ENCODE results near the gene ARL15. TPM values are rescaled to one million over a fixed set of nuclear protein-coding genes. Genes with fewer than 3 reads are reported as not detected.

ARL15 gene
- total and polyA plus RNA-seq, 2 of the 4 experiments (the other 2 are of a cell fraction): 7.3 to 19.2 TPM

GRCh38 chr5:53974021-53974420, 336.4 kb downstream of the ARL15 start:
- TF ChIP-seq USF2 (IDR thresholded peaks at IDR 0.05; ENCODE audit: low read depth, low read length) (no peak), SMC3 (IDR thresholded peaks at IDR 0.05; ENCODE audit: low read depth, low read length) (no peak), RAD21 (IDR thresholded peaks at IDR 0.05; ENCODE audit: low read length) (no peak), CHD1 (IDR thresholded peaks at IDR 0.05; ENCODE audit: low read depth, low read length) (no peak)
- no peaks in the 10 kb centered on the region for H4K20me1 ChIP-seq (ENCODE audit: insufficient read depth, low read length)
- no peaks in the 10 kb centered on the region for H3K4me1 ChIP-seq (ENCODE audit: control insufficient read depth, insufficient read depth, low read length)
- ChIA-PET CTCF (no interaction called here), POLR2A (ENCODE audit: unreplicated experiment) (no interaction called here)
- intact Hi-C loops (cut with micrococcal nuclease) (no loop called here), in situ Hi-C loops (cut with MboI; ENCODE audit: low sequenced_read_pairs) (no loop called here), dilution Hi-C loops (cut with HindIII; ENCODE audit: low sequenced_read_pairs, unreplicated experiment) (no loop called here)
- H4K91ac ChIP-seq (ENCODE audit: insufficient read depth, low read depth, low read length): no peak overlapping the region
- no CpG with 5 or more reads among the region's 1 CpG for WGBS, 2 experiments (ENCODE audit: extremely low coverage in 2 of 2, insufficient read length in 1 of 2)
- H3K4me3 ChIP-seq (ENCODE audit: insufficient read depth, low read depth, low read length): no peak overlapping the region
- DNase-seq (no peak), ATAC-seq (ENCODE audit: low read depth) (no peak)
- no peak overlapping the region for H4K8ac ChIP-seq (ENCODE audit: low read depth in 2 of 2, low read length in 2 of 2)
- no peak overlapping the region for H3K56ac ChIP-seq (ENCODE audit: extremely low read depth, insufficient read depth, low read length)
- no peak overlapping the region for H2BK120ac ChIP-seq (ENCODE audit: low read depth, low read length)
- no peak overlapping the region for H2AK9ac ChIP-seq (replicated peaks; ENCODE audit: low read depth, low read length, poor library complexity)
- H2BK5ac ChIP-seq (ENCODE audit: low read depth, low read length, poor library complexity, severe bottlenecking): no peak overlapping the region
- H2BK15ac ChIP-seq (ENCODE audit: low read depth, low read length): no peak overlapping the region
- H3K79me1 ChIP-seq (ENCODE audit: low read depth in 1 of 2, low read length in 2 of 2): no peaks in the 10 kb centered on the region
- H3K4ac ChIP-seq (ENCODE audit: low read depth, low read length): no peak overlapping the region
- BruUV-seq (replicated peaks): no TSS peak
- H3K36me3 ChIP-seq (ENCODE audit: control insufficient read depth, insufficient read depth, low read length): no peaks in the 10 kb centered on the region
- H3K27ac ChIP-seq (ENCODE audit: insufficient read depth, low read length): no peak overlapping the region
- no peak overlapping the region for H2AFZ ChIP-seq (replicated peaks; ENCODE audit: low read length, poor library complexity)
- H3K27me3 ChIP-seq (ENCODE audit: control insufficient read depth, insufficient read depth, low read length): no peaks in the 10 kb centered on the region
- no peak overlapping the region for H3K23ac ChIP-seq (ENCODE audit: low read depth, low read length)
- H3K18ac ChIP-seq (ENCODE audit: low read depth, low read length): no peak overlapping the region
- no peaks in the 10 kb centered on the region for H3K9me1 ChIP-seq (ENCODE audit: insufficient read depth, low read length)
- H2AK5ac ChIP-seq (ENCODE audit: low read depth, low read length): no peak overlapping the region
- no peak overlapping the region for H3K4me2 ChIP-seq (ENCODE audit: low read depth, low read length)
- H2BK20ac ChIP-seq (ENCODE audit: low read depth, low read length): no peak overlapping the region
- no peaks in the 10 kb centered on the region for H3K9me3 ChIP-seq (ENCODE audit: control insufficient read depth, insufficient read depth, low read length)
- no peak overlapping the region for H4K5ac ChIP-seq (ENCODE audit: low read depth, low read length)
- H3K14ac ChIP-seq (replicated peaks; ENCODE audit: low read depth, low read length): no peak overlapping the region
- H3K9ac ChIP-seq (ENCODE audit: low read depth, low read length): no peak overlapping the region
